A549 (cell line): ENCODE results near the gene ATM. TPM values are rescaled to one million over a fixed set of nuclear protein-coding genes. Genes with fewer than 3 reads are reported as not detected.
A peak's percentile ranks its signal among the peaks of the same experiment; 100 is the strongest.

Experiments
- ATAC-seq, 2 experiments: fragments of 200-7000 bp in 1 of 2; fragments of >200 bp in 1 of 2; cut with Nextera tagmentation in 1 of 2; cut with Tn5 transposase in 1 of 2; 3 replicates each; pipeline versions ENCODE4 v1.8.0 to v1.9.1; 2018 to 2020; ENCODE audit warnings: mild to moderate bottlenecking in 1 of 2, moderate library complexity in 1 of 2
- CTCF ChIA-PET: fragments of 300-600 bp; sonication (Branson Sonifier 250); formaldehyde crosslinking; extraction: SDS; loops from one replicate; lab custom pipeline; 2021; ENCODE audit warnings: antibody characterized with exemption, inconsistent platforms; lab: Yijun Ruan, JAX
- POLR2A ChIA-PET: fragments of 350-600 bp; formaldehyde crosslinking; extraction: SDS; loops from one replicate; lab custom pipeline; 2021; ENCODE audit warnings: antibody characterized with exemption, inconsistent platforms; lab: Yijun Ruan, JAX
- DNase-seq, 2 experiments: peaks; one replicate each; pipeline versions ENCODE4 v3.0.0 to v3.0.0-alpha.2; 2011 to 2016; ENCODE audit warnings: low read depth in 1 of 2, low spot score in 1 of 2
- FAIRE-seq: peaks from 2 replicates; lab custom pipeline; 2011; peaks lifted over from hg19 to GRCh38; lab: Jason Lieb, UNC
- H3K27ac ChIP-seq, 2 experiments: fragments of >200 bp; sonication (Bioruptor Twin); formaldehyde crosslinking; 3 replicates each; pipeline ENCODE4 v1.5.1; 2016 to 2017
- H3K4me1 ChIP-seq: fragments of >200 bp; sonication (Bioruptor Twin); formaldehyde crosslinking; 3 replicates; pipeline ENCODE4 v1.6.1; 2016
- H3K4me2 ChIP-seq: fragments of >200 bp; sonication (Bioruptor Twin); formaldehyde crosslinking; 3 replicates; pipeline ENCODE4 v1.6.1; 2016
- H3K4me3 ChIP-seq: fragments of >200 bp; sonication (Bioruptor Twin); formaldehyde crosslinking; 3 replicates; pipeline ENCODE4 v1.5.1; 2016
- H3K9me3 ChIP-seq: fragments of >200 bp; sonication (Bioruptor Twin); formaldehyde crosslinking; 3 replicates; pipeline ENCODE4 v1.6.1; 2016
- BHLHE40 ChIP-seq: IDR thresholded peaks from 2 replicates; pipeline ENCODE4 v1.6.1; 2012; ENCODE audit warnings: low read depth, low read length, inconsistent platforms
- CBX8 ChIP-seq: fragments of 200-600 bp; sonication (generic); IDR thresholded peaks from 2 replicates; pipeline ENCODE4 v1.6.1; 2016
- CEBPB ChIP-seq, 2 experiments: fragments of >200 bp in 1 of 2; sonication (Bioruptor Twin) in 1 of 2; formaldehyde crosslinking in 1 of 2; IDR thresholded peaks; 2 replicates each; pipeline ENCODE4 v1.6.1; 2012 to 2016
- EHMT2 ChIP-seq: fragments of 200-600 bp; sonication (generic); IDR thresholded peaks from 2 replicates; pipeline ENCODE4 v1.6.1; 2016; ENCODE audit warnings: antibody characterized with exemption, low read depth, mild to moderate bottlenecking, moderate library complexity
- EP300 ChIP-seq, 2 experiments: fragments of >200 bp; sonication (Bioruptor Twin); formaldehyde crosslinking; IDR thresholded peaks; 2 replicates in 1 of 2; 3 replicates in 1 of 2; pipeline ENCODE4 v1.6.1; 2016 to 2017
- FOSL2 ChIP-seq, 2 experiments: fragments of 450-650 bp in 1 of 2; fragments of >200 bp in 1 of 2; sonication (Bioruptor Twin) in 1 of 2; formaldehyde crosslinking; IDR thresholded peaks; 2 replicates each; pipeline versions ENCODE4 v1.5.0 to v1.6.1; 2016 to 2020; ENCODE audit warnings: mild to moderate bottlenecking in 1 of 2, moderate library complexity in 1 of 2
- HEYL ChIP-seq: fragments of 250-450 bp; sonication (Bioruptor Pico); IDR thresholded peaks from 2 replicates; pipeline ENCODE4 v1.8.0; 2021; ENCODE audit warnings: mild to moderate bottlenecking, moderate library complexity
- HOXB5 ChIP-seq: fragments of 250-450 bp; sonication (Bioruptor Pico); IDR thresholded peaks from 2 replicates; pipeline ENCODE4 v1.5.0; 2020; ENCODE audit warnings: mild to moderate bottlenecking, moderate library complexity
- JUNB ChIP-seq: fragments of >200 bp; sonication (Bioruptor Twin); formaldehyde crosslinking; IDR thresholded peaks from 2 replicates; pipeline ENCODE4 v1.6.1; 2016
- MAZ ChIP-seq: fragments of 150-350 bp; IDR thresholded peaks from 2 replicates; pipeline ENCODE4 v1.6.1; 2014; ENCODE audit warnings: antibody characterized with exemption, low read depth, low read length, borderline replicate concordance
- MYC ChIP-seq: IDR thresholded peaks from 2 replicates; pipeline ENCODE4 v1.6.1; 2012; ENCODE audit warnings: mild to moderate bottlenecking, inconsistent platforms, low read length, improper control_type of control experiment, borderline replicate concordance
- NFE2L2 ChIP-seq: fragments of 150-350 bp; conservative IDR thresholded peaks from 2 replicates; pipeline ENCODE4 v1.6.1; 2014; ENCODE audit warnings: low read length
- POLR2A ChIP-seq: IDR thresholded peaks from 2 replicates; pipeline ENCODE4 v1.6.1; 2012; ENCODE audit warnings: mild to moderate bottlenecking, low read length
- SREBF2 ChIP-seq: fragments of 450-650 bp; IDR thresholded peaks from 2 replicates; pipeline ENCODE4 v1.6.1; 2014; ENCODE audit warnings: mild to moderate bottlenecking, moderate library complexity
- ZFP36 ChIP-seq: fragments of 450-650 bp; IDR thresholded peaks from 2 replicates; pipeline ENCODE4 v1.6.1; 2014; ENCODE audit warnings: borderline replicate concordance; ENCODE audit not compliant: partially characterized antibody
- WGBS: methylation state at CpG from one replicate; pipeline ENCODE4 v1.1.6; 2017; ENCODE audit errors: missing lambda C conversion rate; 5-methylcytosine and 5-hydroxymethylcytosine counted together
- polyA plus RNA-seq, 4 experiments: library from polyadenylated mRNA; depleted of rRNA in 3 of 4; stranded (reverse); fragments of >200 nt; fragmentation: RNase III in 1 of 4; extraction: RNeasy Plus Mini Kit Qiagen cat#74134 plus additional on column Dnase treatment in 1 of 4; gene quantifications; 2 replicates in 3 of 4; 3 replicates in 1 of 4; pipeline ENCODE4 v1.2.3, GENCODE V29; 2011 to 2017
- TF ChIP-seq, protein P1 (sequence below): fragments of 150-350 bp; IDR thresholded peaks from 2 replicates; pipeline ENCODE4 v1.6.1; 2014; ENCODE audit warnings: low read depth, mild to moderate bottlenecking, low read length
- TF ChIP-seq, protein P2 (sequence below): fragments of 250-450 bp; sonication (Bioruptor Pico); IDR thresholded peaks from 2 replicates; pipeline ENCODE4 v1.5.0; 2020; ENCODE audit warnings: low read depth, mild to moderate bottlenecking, moderate library complexity
- TF ChIP-seq, protein P3 (sequence below): fragments of >200 bp; sonication (Bioruptor Twin); formaldehyde crosslinking; IDR thresholded peaks from 2 replicates; pipeline ENCODE4 v1.6.1; 2016
- TF ChIP-seq, protein P4 (sequence below): fragments of >200 bp; sonication (Bioruptor Twin); formaldehyde crosslinking; IDR thresholded peaks from 3 replicates; pipeline ENCODE4 v1.5.1; 2016

Gene ATM
- polyA plus RNA-seq, 2 of the 4 experiments (the other 2 are of a cell fraction), result 15.6 to 40.4 TPM

DNA sequence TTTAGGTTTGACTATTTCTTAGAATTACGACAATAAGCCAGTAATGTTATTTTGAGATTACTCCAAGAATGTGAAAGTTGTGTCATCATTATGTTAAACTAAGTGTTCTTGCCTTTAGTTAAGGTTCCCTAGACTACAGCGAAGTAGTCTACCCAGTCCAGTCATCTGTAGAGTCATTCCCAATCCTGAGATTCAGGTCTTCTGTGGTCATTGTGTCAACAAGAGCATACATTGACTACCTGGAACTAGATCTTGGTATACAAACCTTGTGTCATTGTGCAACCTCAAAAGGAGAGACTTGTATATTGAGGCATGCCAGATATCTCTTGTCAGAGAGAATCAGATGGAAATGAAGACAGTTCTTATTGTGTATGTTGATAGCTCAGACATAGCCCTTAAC is 115.9 kb downstream of the ATM start:
- peaks cover 11% of the 10 kb centered on the region; the same call in 2 of the 3 replicates for H3K4me1 ChIP-seq
- no peak overlapping the region for H3K4me2 ChIP-seq
- DNase-seq (no peak), ATAC-seq (no peak), FAIRE-seq (no peak)
- 92% methylated on average over 2 of the region's 2 CpGs for WGBS
- no peak overlapping the region for H3K27ac ChIP-seq
- H3K4me3 ChIP-seq, result no peak overlapping the region
- TF ChIP-seq EHMT2 (no peak), JUNB (no peak), BHLHE40 (no peak), POLR2A (no peak), HOXB5 (CRISPR knock-in tag) (no peak), CBX8 (no peak), NFE2L2 (no peak), EP300 (IDR thresholded peaks at IDR 0.05) (no peak), FOSL2 (IDR thresholded peaks at IDR 0.05) (no peak), FOSL2 (CRISPR knock-in tag; IDR thresholded peaks at IDR 0.05) (no peak), MYC (no peak), HEYL (no peak)
- TF ChIP-seq, protein P1, sequence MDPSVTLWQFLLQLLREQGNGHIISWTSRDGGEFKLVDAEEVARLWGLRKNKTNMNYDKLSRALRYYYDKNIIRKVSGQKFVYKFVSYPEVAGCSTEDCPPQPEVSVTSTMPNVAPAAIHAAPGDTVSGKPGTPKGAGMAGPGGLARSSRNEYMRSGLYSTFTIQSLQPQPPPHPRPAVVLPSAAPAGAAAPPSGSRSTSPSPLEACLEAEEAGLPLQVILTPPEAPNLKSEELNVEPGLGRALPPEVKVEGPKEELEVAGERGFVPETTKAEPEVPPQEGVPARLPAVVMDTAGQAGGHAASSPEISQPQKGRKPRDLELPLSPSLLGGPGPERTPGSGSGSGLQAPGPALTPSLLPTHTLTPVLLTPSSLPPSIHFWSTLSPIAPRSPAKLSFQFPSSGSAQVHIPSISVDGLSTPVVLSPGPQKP, result no peak
- TF ChIP-seq, protein P2, sequence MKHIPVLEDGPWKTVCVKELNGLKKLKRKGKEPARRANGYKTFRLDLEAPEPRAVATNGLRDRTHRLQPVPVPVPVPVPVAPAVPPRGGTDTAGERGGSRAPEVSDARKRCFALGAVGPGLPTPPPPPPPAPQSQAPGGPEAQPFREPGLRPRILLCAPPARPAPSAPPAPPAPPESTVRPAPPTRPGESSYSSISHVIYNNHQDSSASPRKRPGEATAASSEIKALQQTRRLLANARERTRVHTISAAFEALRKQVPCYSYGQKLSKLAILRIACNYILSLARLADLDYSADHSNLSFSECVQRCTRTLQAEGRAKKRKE, result no peak
- POLR2A ChIA-PET, result no interaction called here
- no peaks in the 10 kb centered on the region for H3K9me3 ChIP-seq
- CTCF ChIA-PET, result no interaction called here

DNA sequence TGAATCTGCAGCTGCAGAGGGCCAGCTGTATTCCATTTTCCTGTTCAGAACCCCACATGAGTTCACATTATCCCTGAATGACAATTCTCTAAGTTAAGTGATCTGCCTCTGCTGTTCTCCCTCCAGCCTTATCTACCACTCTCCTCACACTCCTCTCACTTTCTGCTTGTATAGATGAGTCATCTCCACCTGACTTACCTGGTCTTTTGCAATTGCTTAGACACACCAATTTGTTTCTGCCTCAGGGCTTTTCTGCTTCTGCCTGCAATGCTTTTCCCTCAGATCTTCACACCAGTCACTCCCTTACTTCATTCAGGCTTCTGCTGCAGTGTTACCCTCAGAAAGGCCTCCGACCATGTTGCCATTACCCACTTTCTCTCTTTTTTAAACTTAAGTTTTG is 118.1 kb downstream of the ATM start:
- H3K4me2 ChIP-seq, result peak overlapping the region; percentile 31; the same call in 2 of the 3 replicates
- ChIA-PET POLR2A (no interaction called here), CTCF (no interaction called here)
- peak in 1 of 2 experiments; percentile 59; a peak in 2 of 6 replicates for ATAC-seq
- peaks cover 11% of the 10 kb centered on the region; the same call in 2 of the 3 replicates for H3K4me1 ChIP-seq
- no peak overlapping the region for H3K27ac ChIP-seq
- peak; percentile 6 to 7 for DNase-seq
- 90% methylated on average over 1 of the region's 1 CpG for WGBS
- no peak for FAIRE-seq
- TF ChIP-seq, protein P1, result no peak
- TF ChIP-seq FOSL2 (IDR thresholded peaks at IDR 0.05) (0 out of 2 replicates have a peak, but pooled peaks have one; percentile 14), FOSL2 (CRISPR knock-in tag; IDR thresholded peaks at IDR 0.05) (peak; percentile 43; the same call in 1 of the 2 replicates)
- H3K4me3 ChIP-seq, result no peak overlapping the region
- no peaks in the 10 kb centered on the region for H3K9me3 ChIP-seq

DNA sequence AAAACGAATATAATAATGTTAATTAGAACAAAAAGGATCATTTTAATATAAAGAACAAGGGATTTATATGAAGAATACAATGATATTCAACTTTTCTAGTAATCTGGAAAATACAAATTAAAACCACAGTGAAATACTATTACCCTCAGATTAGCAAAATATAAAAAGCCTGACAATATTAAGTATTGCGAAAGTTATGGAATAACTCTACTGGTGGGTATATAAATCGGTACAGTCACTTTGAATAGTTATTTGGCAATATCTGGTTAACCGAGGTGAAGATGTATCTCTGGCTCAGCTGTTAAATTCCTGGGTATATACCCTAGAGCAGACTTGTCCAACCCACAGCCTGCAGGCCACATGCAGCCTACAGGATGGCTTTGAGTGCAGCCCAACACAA is 118.8 kb downstream of the ATM start:
- FAIRE-seq (no peak), ATAC-seq (no peak), DNase-seq (no peak)
- WGBS, result 83% methylated on average over 4 of the region's 4 CpGs
- Histone ChIP-seq H3K4me2 (no peak overlapping the region), H3K4me1 (peaks cover 11% of the 10 kb centered on the region; the same call in 2 of the 3 replicates), H3K4me3 (no peak overlapping the region), H3K9me3 (no peaks in the 10 kb centered on the region), H3K27ac (no peak overlapping the region)
- ChIA-PET CTCF (interaction anchor here (0.7 kb wide), 1 partner anchor 307 kb away, joined by 3 read pairs; no protein-coding TSS in a partner anchor), POLR2A (no interaction called here)
- no peak for TF ChIP-seq EP300 (IDR thresholded peaks at IDR 0.05)
- peak in 1 of 2 experiments; percentile 10; a peak in 1 of 4 replicates for TF ChIP-seq CEBPB (IDR thresholded peaks at IDR 0.05)
- no peak for TF ChIP-seq MYC
- TF ChIP-seq, protein P3, sequence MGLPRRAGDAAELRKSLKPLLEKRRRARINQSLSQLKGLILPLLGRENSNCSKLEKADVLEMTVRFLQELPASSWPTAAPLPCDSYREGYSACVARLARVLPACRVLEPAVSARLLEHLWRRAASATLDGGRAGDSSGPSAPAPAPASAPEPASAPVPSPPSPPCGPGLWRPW, result no peak
- no peak for TF ChIP-seq SREBF2
- no peak for TF ChIP-seq MAZ
- no peak for TF ChIP-seq ZFP36
- TF ChIP-seq, protein P2, result no peak
- TF ChIP-seq, protein P4, sequence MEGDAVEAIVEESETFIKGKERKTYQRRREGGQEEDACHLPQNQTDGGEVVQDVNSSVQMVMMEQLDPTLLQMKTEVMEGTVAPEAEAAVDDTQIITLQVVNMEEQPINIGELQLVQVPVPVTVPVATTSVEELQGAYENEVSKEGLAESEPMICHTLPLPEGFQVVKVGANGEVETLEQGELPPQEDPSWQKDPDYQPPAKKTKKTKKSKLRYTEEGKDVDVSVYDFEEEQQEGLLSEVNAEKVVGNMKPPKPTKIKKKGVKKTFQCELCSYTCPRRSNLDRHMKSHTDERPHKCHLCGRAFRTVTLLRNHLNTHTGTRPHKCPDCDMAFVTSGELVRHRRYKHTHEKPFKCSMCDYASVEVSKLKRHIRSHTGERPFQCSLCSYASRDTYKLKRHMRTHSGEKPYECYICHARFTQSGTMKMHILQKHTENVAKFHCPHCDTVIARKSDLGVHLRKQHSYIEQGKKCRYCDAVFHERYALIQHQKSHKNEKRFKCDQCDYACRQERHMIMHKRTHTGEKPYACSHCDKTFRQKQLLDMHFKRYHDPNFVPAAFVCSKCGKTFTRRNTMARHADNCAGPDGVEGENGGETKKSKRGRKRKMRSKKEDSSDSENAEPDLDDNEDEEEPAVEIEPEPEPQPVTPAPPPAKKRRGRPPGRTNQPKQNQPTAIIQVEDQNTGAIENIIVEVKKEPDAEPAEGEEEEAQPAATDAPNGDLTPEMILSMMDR, result no peak
